Heart left ventricle (tissue), 16 donors: Measurements from ENCODE around the gene PRKAG2. TPM values are rescaled to one million over a fixed set of nuclear protein-coding genes. Genes with fewer than 3 reads are reported as not detected.
A peak's percentile ranks its signal among the peaks of the same experiment; 100 is the strongest.

Source experiments
- ATAC-seq, 4 donors: fragments of 200-7000 bp; cut with Tn5 transposase; one replicate each; pipeline ENCODE4 v1.9.1; 2020 to 2022; ENCODE audit warnings: moderate library complexity in 4 of 4, mild to moderate bottlenecking in 3 of 4, moderate number of reproducible peaks in 1 of 4
- DNase-seq, 5 donors: peaks; one replicate each; pipeline ENCODE4 v3.0.0-alpha.2; 2020
- H3K27ac ChIP-seq, 12 donors: fragments of 200-600 bp; sonication (generic) in 4 of 12; one replicate each; pipeline versions ENCODE4 v1.5.0 to v1.8.0; 2016 to 2022; ENCODE audit warnings: mild to moderate bottlenecking in 2 of 12
- H3K27me3 ChIP-seq, 9 donors: fragments of 200-600 bp; sonication (generic) in 2 of 9; one replicate each; pipeline versions ENCODE4 v1.5.1 to v1.8.0; 2016 to 2022; ENCODE audit warnings: mild to moderate bottlenecking in 3 of 9
- H3K36me3 ChIP-seq, 9 donors: fragments of 200-600 bp; sonication (generic) in 2 of 9; one replicate each; pipeline versions ENCODE4 v1.5.0 to v1.8.0; 2018 to 2022; ENCODE audit warnings: mild to moderate bottlenecking in 2 of 9
- H3K4me1 ChIP-seq, 12 donors: fragments of 200-600 bp; sonication (generic) in 4 of 12; one replicate each; pipeline versions ENCODE4 v1.5.0 to v1.8.0; 2016 to 2022; ENCODE audit warnings: mild to moderate bottlenecking in 3 of 12
- H3K4me3 ChIP-seq, 12 donors: fragments of 200-600 bp; sonication (generic) in 4 of 12; one replicate each; pipeline versions ENCODE4 v1.5.0 to v1.8.0; 2017 to 2022; ENCODE audit warnings: mild to moderate bottlenecking in 9 of 12, moderate library complexity in 4 of 12
- H3K9me3 ChIP-seq, 12 donors: fragments of 200-600 bp; sonication (generic) in 4 of 12; one replicate each; pipeline versions ENCODE4 v1.5.0 to v1.8.0; 2016 to 2022; ENCODE audit warnings: mild to moderate bottlenecking in 1 of 12
- CTCF ChIP-seq, 12 donors: fragments of 200-600 bp; sonication (generic) in 4 of 12; IDR thresholded peaks; one replicate each; pipeline versions ENCODE4 v1.5.0 to v1.8.0; 2018 to 2022; ENCODE audit warnings: antibody characterized with exemption in 12 of 12, mild to moderate bottlenecking in 5 of 12
- POLR2A ChIP-seq, 2 donors: fragments of 450-650 bp; IDR thresholded peaks; one replicate each; pipeline ENCODE4 v1.6.1; 2017; ENCODE audit warnings: antibody characterized with exemption in 2 of 2, mild to moderate bottlenecking in 2 of 2, moderate library complexity in 2 of 2
- WGBS, 4 donors: extraction: QIAGEN DNeasy Blood & Tissue Kit in 2 of 4; methylation state at CpG; one replicate each; pipeline versions ENCODE4 v1.1.5 to v1.1.7; 2013 to 2018; 5-methylcytosine and 5-hydroxymethylcytosine counted together
- intact Hi-C, 10 donors: fragments of 100-400 bp; cut with DNase I; formaldehyde crosslinking; loops; one replicate each; pipeline versions ENCODE4 v1.11.1 to v1.14.2; 2022
- polyA plus RNA-seq, 2 donors: library from polyadenylated mRNA; stranded (reverse); fragments of 200-250 nt; gene quantifications; one replicate each; pipeline ENCODE4 v1.2.3, GENCODE V29; 2013
- total RNA-seq, 9 donors: library from RNA; depleted of rRNA in 2 of 9; stranded (reverse); fragments of >200 nt in 2 of 9; fragmentation: NEBNext Ultra II Directional in 3 of 9; extraction: Animal tissue kit (Norgen Biotek cat#: 25700) in 3 of 9; gene quantifications; one replicate each; pipeline versions ENCODE4 v1.1.0 to v1.2.4, GENCODE V29; 2016 to 2023
- donor health status: ischemic (EF 13 %, LVEDD 7.1; RV severe dilation, severe dysfunction).
- donor health status: healthy with polysubstance abuse.
- donor health status: DM: no; HTN: yes; CAD: no.
- donor health status: DM: no; HTN: no; CAD: no.
- donor health status: ischemic (EF 25% LVEDD 6.9; RV normal size, moderate dysfunction).
- donor health status: ischemic (EF 25% LVEDD 5.7; RV mildly dilated, moderate dysfunction).
- donor health status: healthy.
- donor health status: DM: yes; HTN: yes; CAD: no.
- donor health status: ischemic (EF 35%, LVEDD 5.7; RV mildly dilated, moderate dysfunction).
- donor health status: nonischemic (EF 11% LVEDD 7.7; RV severe dilation, severe dysfunction).
- donor health status: DM: yes; HTN: yes; CAD: no.
- donor health status: PGD.
- donor health status: ischemic (EF 29% LVEDD 5.4; RV normal size, mild dysfunction).
- donor health status: nonischemic (EF 23%, LVEDD 6.1; RV moderate dilation, normal function).

Gene PRKAG2
- total and polyA plus RNA-seq, 11 donors = 50.2 to 179 (median 108) TPM

- H3K9me3 ChIP-seq = no peaks in the 10 kb centered on the region
- TF ChIP-seq POLR2A (IDR thresholded peaks at IDR 0.05) (no peak), CTCF (IDR thresholded peaks at IDR 0.05) (no peak)
- peaks cover 0 to 34% (median 8%) of the 10 kb centered on the region in 9 donors for H3K36me3 ChIP-seq
- no peaks in the 10 kb centered on the region for H3K27me3 ChIP-seq
- DNase-seq (no peak), ATAC-seq (peak in 1 of 4 donors; percentile 17)
- H3K4me3 ChIP-seq = no peak overlapping the region
- H3K27ac ChIP-seq = no peak overlapping the region
- WGBS, 4 donors = 85 to 92% (median 91%) methylated on average over 14 of the region's 14 CpGs
- H3K4me1 ChIP-seq = peaks cover 0 to 29% (median 7%) of the 10 kb centered on the region in 12 donors
- intact Hi-C loops = no loop called here
Measured at GRCh38 chr7:151591866-151592265, 285.0 kb downstream of the PRKAG2 start.

- no peak overlapping the region for H3K4me3 ChIP-seq
- ATAC-seq = peak in 2 of 4 donors; percentile 34 to 45
- H3K9me3 ChIP-seq = no peaks in the 10 kb centered on the region
- peaks cover 0 to 38% (median 8%) of the 10 kb centered on the region in 9 donors for H3K36me3 ChIP-seq
- WGBS, 4 donors = 73 to 83% (median 75%) methylated on average over 8 to 19 of the region's 19 CpGs
- H3K27me3 ChIP-seq = no peaks in the 10 kb centered on the region
- intact Hi-C loops = no loop called here
- no peak for TF ChIP-seq CTCF (IDR thresholded peaks at IDR 0.05)
- no peak for TF ChIP-seq POLR2A (IDR thresholded peaks at IDR 0.05)
- H3K4me1 ChIP-seq = peaks cover 0 to 37% (median 10%) of the 10 kb centered on the region in 12 donors
- H3K27ac ChIP-seq = no peak overlapping the region
- DNase-seq = no peak
Measured at GRCh38 chr7:151590850-151591771, 285.8 kb downstream of the PRKAG2 start.

- Histone ChIP-seq H3K36me3 (peaks cover 0 to 39% (median 16%) of the 10 kb centered on the region in 9 donors), H3K27ac (no peak overlapping the region), H3K4me1 (peaks cover 0 to 35% (median 11%) of the 10 kb centered on the region in 12 donors), H3K9me3 (no peaks in the 10 kb centered on the region), H3K4me3 (no peak overlapping the region), H3K27me3 (no peaks in the 10 kb centered on the region)
- 68 to 89% (median 84%) methylated on average over 7 to 13 of the region's 13 CpGs for WGBS, 4 donors
- intact Hi-C loops = no loop called here
- TF ChIP-seq POLR2A (IDR thresholded peaks at IDR 0.05) (no peak), CTCF (IDR thresholded peaks at IDR 0.05) (no peak)
- no peak for DNase-seq
- no peak for ATAC-seq
Measured at GRCh38 chr7:151590071-151590849, 286.7 kb downstream of the PRKAG2 start.

- no peak for ATAC-seq
- WGBS, 4 donors = 94 to 98% (median 94%) methylated on average over 7 to 9 of the region's 9 CpGs
- H3K27me3 ChIP-seq = no peaks in the 10 kb centered on the region
Measured at GRCh38 chr7:151588982-151589381, 287.9 kb downstream of the PRKAG2 start.

More at GRCh38 chr7:151588982-151589381, 287.9 kb downstream of the PRKAG2 start:
- H3K4me3 ChIP-seq = no peak overlapping the region
- no peak for DNase-seq
- no peak overlapping the region for H3K27ac ChIP-seq
- peaks cover 0 to 28% (median 9%) of the 10 kb centered on the region in 9 donors for H3K36me3 ChIP-seq
- H3K9me3 ChIP-seq = no peaks in the 10 kb centered on the region
- TF ChIP-seq POLR2A (IDR thresholded peaks at IDR 0.05) = no peak
- TF ChIP-seq CTCF (IDR thresholded peaks at IDR 0.05) = no peak
- intact Hi-C loops = no loop called here
- peaks cover 0 to 30% (median 5%) of the 10 kb centered on the region in 12 donors for H3K4me1 ChIP-seq
